Epithelial cell of esophagus (primary cell): ENCODE measurements around the gene RFX2.

Experiments
- DNase-seq: peaks from one replicate; pipeline ENCODE4 v3.0.0; 2010; ENCODE audit warnings: low read depth
- H3K4me3 ChIP-seq: 2 replicates; pipeline ENCODE4 v1.5.1; 2011; ENCODE audit warnings: mild to moderate bottlenecking, low read length, control low read depth
- TF ChIP-seq, protein P1 (sequence below): IDR thresholded peaks from 2 replicates; pipeline ENCODE4 v1.5.1; 2011; ENCODE audit warnings: low read depth, mild to moderate bottlenecking, low read length, control low read depth, inconsistent platforms; ENCODE audit not compliant: insufficient read depth; ENCODE audit errors: missing control alignments

RFX2 gene

DNA sequence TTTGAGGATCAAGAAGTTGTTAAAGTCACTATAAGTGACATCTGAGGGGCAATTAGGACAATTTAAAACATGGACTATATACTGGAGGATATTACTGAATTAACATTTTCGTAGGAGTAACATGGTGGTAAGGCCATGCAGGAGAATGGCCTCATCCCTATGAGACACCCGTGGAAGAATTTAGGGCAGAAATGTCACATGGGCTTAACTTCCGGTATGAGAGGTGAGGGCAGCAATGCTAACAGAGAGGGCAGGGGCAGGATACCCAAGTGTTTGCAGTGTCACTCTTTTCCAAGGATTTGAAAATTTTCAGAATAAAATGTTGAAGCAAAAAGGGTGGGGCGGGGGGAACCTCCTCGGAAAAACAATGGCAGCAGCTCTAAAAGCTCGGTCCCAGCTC lies 156.0 kb downstream of the RFX2 start:
- no peak overlapping the region for H3K4me3 ChIP-seq
- TF ChIP-seq, protein P1, sequence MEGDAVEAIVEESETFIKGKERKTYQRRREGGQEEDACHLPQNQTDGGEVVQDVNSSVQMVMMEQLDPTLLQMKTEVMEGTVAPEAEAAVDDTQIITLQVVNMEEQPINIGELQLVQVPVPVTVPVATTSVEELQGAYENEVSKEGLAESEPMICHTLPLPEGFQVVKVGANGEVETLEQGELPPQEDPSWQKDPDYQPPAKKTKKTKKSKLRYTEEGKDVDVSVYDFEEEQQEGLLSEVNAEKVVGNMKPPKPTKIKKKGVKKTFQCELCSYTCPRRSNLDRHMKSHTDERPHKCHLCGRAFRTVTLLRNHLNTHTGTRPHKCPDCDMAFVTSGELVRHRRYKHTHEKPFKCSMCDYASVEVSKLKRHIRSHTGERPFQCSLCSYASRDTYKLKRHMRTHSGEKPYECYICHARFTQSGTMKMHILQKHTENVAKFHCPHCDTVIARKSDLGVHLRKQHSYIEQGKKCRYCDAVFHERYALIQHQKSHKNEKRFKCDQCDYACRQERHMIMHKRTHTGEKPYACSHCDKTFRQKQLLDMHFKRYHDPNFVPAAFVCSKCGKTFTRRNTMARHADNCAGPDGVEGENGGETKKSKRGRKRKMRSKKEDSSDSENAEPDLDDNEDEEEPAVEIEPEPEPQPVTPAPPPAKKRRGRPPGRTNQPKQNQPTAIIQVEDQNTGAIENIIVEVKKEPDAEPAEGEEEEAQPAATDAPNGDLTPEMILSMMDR: no peak
- DNase-seq: no peak

DNA sequence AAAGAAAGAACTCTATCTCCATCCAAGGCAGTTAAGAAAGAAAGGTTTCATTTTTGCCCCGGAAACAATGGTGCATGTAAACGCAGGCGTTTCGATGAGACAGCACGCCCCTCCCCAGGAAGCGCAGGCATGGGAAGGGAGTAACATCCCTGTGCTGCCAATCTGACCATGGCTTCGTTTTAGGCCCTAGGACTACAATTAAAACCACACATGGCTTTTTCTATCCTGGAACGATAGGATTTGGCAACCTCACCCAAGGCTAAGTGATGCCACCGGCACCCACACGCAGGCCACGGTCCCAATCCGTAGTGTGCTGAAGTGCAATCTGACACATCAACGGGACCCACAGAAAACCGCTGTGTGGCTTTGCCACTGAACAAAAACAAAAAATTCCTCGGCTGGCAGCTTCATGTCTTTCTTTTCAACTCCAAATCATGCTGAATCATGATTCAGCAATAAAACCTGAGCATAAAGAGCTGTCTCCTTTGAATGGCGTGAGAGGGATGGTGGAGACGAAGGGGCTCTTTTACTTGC lies 156.6 kb downstream of the RFX2 start:
- no peak overlapping the region for H3K4me3 ChIP-seq
- peak; percentile 23 for DNase-seq
- TF ChIP-seq, protein P1: no peak

DNA sequence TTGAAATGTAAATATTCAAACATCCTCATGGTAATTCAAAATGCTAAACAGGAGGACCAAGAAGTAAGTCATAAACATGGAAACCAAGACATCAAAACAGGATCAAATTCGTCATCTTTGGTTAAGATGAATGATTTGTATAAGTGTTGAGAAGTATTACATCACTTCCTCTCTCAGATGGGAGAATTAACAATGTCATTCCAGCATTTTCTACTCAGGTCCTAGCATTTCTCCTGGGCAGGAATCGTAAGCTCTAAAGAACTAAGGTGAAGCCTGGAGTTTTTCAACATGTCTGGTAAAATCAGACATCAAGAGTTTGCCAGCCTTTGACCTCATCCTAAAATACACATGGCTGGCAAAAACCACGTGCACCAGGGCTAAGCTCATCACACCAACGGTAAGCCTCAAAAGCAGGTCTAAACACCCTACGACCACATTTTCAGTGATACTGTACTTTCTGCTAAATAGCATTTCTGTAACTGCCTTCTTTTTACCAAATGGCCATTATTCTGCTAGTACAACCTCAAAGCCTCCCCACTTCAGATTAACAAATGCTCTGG lies 157.2 kb downstream of the RFX2 start:
- H3K4me3 ChIP-seq: no peak overlapping the region
- TF ChIP-seq, protein P1: no peak
- DNase-seq: no peak

DNA sequence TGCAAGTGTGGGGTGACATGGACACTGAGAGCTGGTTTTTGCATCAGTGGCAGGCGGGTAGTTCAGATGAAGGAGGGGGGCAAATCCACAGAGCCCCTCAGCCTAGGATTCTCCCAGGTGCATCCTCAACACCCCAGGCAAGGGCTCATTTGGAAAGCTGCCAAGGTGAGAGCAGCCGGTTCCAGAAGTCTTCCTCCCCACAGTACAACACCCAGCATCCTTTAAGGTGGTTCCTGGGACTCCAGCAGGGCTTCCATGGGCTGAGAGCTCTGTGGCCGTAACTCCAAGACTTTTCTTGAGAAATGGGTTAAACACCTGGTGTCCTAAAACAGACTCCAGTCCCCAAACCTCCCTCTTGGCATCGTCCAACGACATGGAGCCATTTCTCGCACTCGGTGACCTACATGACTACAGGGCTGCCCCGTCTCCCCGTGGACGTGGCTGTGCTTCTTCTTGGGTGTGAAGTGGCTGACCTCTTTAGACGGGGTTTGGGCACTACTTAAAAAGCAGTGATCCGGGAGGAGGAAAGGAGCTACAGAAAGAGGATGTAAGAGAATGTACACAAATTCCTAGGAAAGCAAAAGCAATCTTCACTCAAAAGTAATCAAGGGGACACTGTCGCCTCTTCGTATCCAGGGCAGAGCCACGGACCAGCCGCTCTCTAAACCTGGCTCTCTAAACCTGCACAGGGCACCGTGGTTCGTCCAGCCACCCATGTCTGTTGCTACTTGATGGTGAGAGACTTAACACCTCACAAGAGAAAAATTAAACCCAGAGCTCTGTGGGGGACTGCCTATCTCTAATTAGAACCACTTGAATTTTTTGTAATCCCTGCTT lies 157.9 kb downstream of the RFX2 start:
- no peak for DNase-seq
- TF ChIP-seq, protein P1: no peak
- H3K4me3 ChIP-seq: no peak overlapping the region

DNA sequence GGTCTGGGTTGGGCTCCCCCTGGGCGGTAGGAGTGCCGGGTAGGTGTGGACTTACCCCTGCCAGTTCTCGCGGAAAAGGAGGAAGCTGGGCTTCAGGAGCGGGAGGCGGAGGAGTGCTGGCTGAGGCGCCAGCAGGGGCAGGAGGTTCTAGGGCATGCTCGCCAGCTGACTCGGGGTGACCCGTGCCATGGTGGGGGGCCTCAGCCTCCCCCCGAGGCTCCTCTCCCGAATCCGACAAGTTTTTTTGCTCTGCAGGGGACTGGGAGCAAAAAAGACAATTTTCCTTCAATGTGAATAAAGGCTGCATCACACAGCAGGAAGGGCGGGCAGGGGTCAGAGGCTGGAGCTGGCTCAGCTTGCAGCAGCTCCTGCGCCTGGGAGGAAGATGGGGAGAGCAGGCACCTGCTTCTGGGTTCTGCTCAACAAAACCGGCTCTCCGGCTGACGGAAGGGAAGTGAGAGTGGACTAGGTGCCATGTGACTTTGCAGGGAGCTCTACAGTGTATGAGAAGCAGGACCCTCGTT lies 158.9 kb downstream of the RFX2 start:
- no peak overlapping the region for H3K4me3 ChIP-seq
- TF ChIP-seq, protein P1: no peak
- no peak for DNase-seq

DNA sequence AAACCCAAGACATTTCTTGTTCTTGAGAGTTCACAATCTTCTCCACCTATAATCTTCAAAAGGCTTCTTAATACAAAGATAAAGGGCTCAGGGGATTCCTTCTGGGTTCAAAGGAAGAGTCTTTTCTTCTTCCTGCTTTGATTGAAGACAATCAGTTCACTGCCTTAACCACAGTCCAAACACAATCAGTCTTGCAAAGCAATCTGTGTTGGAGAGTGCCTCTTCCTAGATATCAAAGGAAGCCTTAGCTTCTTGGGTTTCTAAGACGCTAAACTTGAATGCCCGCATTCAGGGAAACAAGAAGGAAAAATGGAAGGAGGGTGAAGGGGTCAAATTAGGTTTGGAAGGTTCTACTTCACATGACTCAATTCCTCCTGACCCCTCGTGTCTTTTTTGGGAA lies 159.6 kb downstream of the RFX2 start:
- DNase-seq: no peak
- H3K4me3 ChIP-seq: no peak overlapping the region
- TF ChIP-seq, protein P1: no peak
